ENCODE data around the gene RNF114. TPM values are rescaled to one million over a fixed set of nuclear protein-coding genes. Genes with fewer than 3 reads are reported as not detected.

The RNF114 gene
- total and polyA plus RNA-seq, 10 of the 15 experiments (the other 5 are each of a cell fraction or from before 2014, with no cell fraction given) = 28.0 to 82.3 (median 47.2) TPM

GRCh38 chr20:49886571-49887213 is 49.5 kb upstream of the RNF114 start:
- 93% methylated on average over 30 of the region's 30 CpGs for WGBS (ENCODE audit: insufficient coverage, insufficient replicate concordance, low lambda C conversion rate, missing lambda C conversion rate)
- FAIRE-seq (no peak), DNase-seq (ENCODE audit: low read depth, low spot score) (no peak), ATAC-seq (no peak)
- TF ChIP-seq BRCA1 (IDR thresholded peaks at IDR 0.05; ENCODE audit: low read depth, low read length) (no peak), HDGF (IDR thresholded peaks at IDR 0.05) (no peak), CEBPZ (IDR thresholded peaks at IDR 0.05; ENCODE audit: low read depth, low read length) (no peak), RELA (IDR thresholded peaks at IDR 0.05; ENCODE audit: borderline replicate concordance, partially characterized antibody) (no peak), TBL1XR1 (IDR thresholded peaks at IDR 0.05; ENCODE audit: low read depth, low read length) (no peak), NFYB (IDR thresholded peaks at IDR 0.05; ENCODE audit: insufficient read depth, low read depth, low read length) (no peak), PAX5 (IDR thresholded peaks at IDR 0.05; ENCODE audit: borderline replicate concordance, low read depth, low read length) (no peak), CBFB (IDR thresholded peaks at IDR 0.05; ENCODE audit: low read depth) (no peak), SUPT20H (IDR thresholded peaks at IDR 0.05; ENCODE audit: borderline replicate concordance, control insufficient read depth, low read depth, low read length) (no peak), PRDM15 (CRISPR knock-in tag; IDR thresholded peaks at IDR 0.05) (no peak), BCL11A (IDR thresholded peaks at IDR 0.05; ENCODE audit: low read depth, low read length) (no peak)
- no peaks in the 10 kb centered on the region for H3K4me1 ChIP-seq (ENCODE audit: control insufficient read depth, insufficient read depth, low read length)
- peaks cover 17 to 33% of the 10 kb centered on the region in 2 experiments for H3K36me3 ChIP-seq (ENCODE audit: control insufficient read depth in 2 of 2, insufficient read depth in 2 of 2, low read length in 1 of 2)
- intact Hi-C loops (cut with micrococcal nuclease; ENCODE audit: unreplicated experiment) = loop anchor here (5.0 kb wide), 1 partner anchor 554 kb away; no protein-coding TSS in a partner anchor
- RAD21 ChIA-PET (ENCODE audit: unreplicated experiment) = interaction anchor here (0.6 to 2.7 kb wide), 6 partner anchors 41 to 304 kb away, joined by 3 to 17 read pairs (median 6); no protein-coding TSS in a partner anchor
- POLR2A ChIA-PET = interaction anchor here (0.6 kb wide), 1 partner anchor 189 kb away, joined by 3 read pairs; no protein-coding TSS in a partner anchor
- H3K4me2 ChIP-seq (ENCODE audit: control insufficient read depth, insufficient read depth) = no peak overlapping the region
- BruUV-seq (replicated peaks) = no TSS peak
- no peak overlapping the region for H3K27ac ChIP-seq (ENCODE audit: control insufficient read depth, insufficient read depth)
- no peaks in the 10 kb centered on the region for H3K79me2 ChIP-seq (ENCODE audit: control insufficient read depth, insufficient read depth, low read length)
- no peak overlapping the region for H3K9ac ChIP-seq (ENCODE audit: control insufficient read depth, insufficient read depth, low read length)
- no peaks in the 10 kb centered on the region for H4K20me1 ChIP-seq (ENCODE audit: control insufficient read depth, insufficient read depth)
- H3K9me3 ChIP-seq (replicated peaks; ENCODE audit: control insufficient read depth, insufficient read depth, low read length) = no peaks in the 10 kb centered on the region
- in situ Hi-C loops (cut with MboI) = no loop called here
- no peak overlapping the region for H2AFZ ChIP-seq (ENCODE audit: control insufficient read depth, low read depth, low read length)
- H3K27me3 ChIP-seq (replicated peaks in 1 of 2; ENCODE audit: control insufficient read depth in 2 of 2, insufficient read depth in 2 of 2, low read length in 1 of 2) = no peaks in the 10 kb centered on the region
- SMC1A ChIA-PET (ENCODE audit: uncharacterized antibody, unreplicated experiment) = interaction anchor here (0.5 to 5.6 kb wide), 6 partner anchors 19 to 277 kb away, joined by 3 to 44 read pairs (median 4); no protein-coding TSS in a partner anchor
- H3K4me3 ChIP-seq = no peak overlapping the region
- CTCF ChIA-PET = interaction anchor here (0.6 to 3.4 kb wide), 14 partner anchors 9 to 350 kb away, joined by 3 to 11 read pairs (median 4); no protein-coding TSS in a partner anchor

Measured in GM12878 (cell line).